Omental fat pad (tissue), 4 donors: Measurements from ENCODE around the gene GGT6. TPM values are rescaled to one million over a fixed set of nuclear protein-coding genes. Genes with fewer than 3 reads are reported as not detected.
"Not testable (repeated sequence)": the region's sequence is repeated elsewhere in the genome, so short reads cannot be mapped to it uniquely, and the experiment has no call there.

ENCODE experiments used
- ATAC-seq: fragments of 150-250 bp; one replicate; pipeline ENCODE4 v1.9.1; 2016; ENCODE audit warnings: mild to moderate bottlenecking, moderate library complexity; ENCODE audit not compliant: low FRiP score
- DNase-seq: peaks from one replicate; pipeline ENCODE4 v3.0.0-alpha.2; 2019; ENCODE audit warnings: low spot score
- total RNA-seq, 4 donors: library from RNA; depleted of rRNA; stranded (reverse); fragments of >200 nt; gene quantifications; one replicate each; pipeline ENCODE4 v1.1.0, GENCODE V29; 2016
- TF ChIP-seq, protein P1 (sequence below), 3 donors: fragments of 450-650 bp; IDR thresholded peaks; one replicate each; pipeline ENCODE4 v1.5.1; 2016 to 2017; ENCODE audit warnings: antibody characterized with exemption in 3 of 3, mild to moderate bottlenecking in 3 of 3, moderate library complexity in 2 of 3

Gene GGT6
- total RNA-seq, 4 donors from 2014 or later, result 0.37 TPM; not detected in 3

DNA sequence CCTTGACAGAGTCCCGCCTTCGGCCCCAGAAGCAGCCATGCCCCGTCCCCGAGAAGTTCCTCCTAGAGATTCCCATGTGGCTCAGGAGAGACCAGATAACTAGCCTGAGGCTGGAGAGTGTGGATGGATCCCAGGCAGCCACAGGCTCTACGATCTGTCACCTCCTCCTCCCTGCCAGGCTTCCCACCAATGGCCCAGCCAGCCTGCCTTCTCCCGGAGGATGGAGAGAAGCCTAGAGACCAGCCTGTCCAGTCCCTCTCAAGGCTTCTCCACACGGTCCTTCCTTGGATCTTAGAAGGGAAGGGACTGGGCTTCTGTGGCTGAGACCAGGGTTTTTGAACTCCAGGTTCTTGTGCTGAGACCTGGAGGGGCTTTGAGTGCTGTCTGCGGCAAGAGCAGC, 22.3 kb upstream of the GGT6 start:
- TF ChIP-seq, protein P1, sequence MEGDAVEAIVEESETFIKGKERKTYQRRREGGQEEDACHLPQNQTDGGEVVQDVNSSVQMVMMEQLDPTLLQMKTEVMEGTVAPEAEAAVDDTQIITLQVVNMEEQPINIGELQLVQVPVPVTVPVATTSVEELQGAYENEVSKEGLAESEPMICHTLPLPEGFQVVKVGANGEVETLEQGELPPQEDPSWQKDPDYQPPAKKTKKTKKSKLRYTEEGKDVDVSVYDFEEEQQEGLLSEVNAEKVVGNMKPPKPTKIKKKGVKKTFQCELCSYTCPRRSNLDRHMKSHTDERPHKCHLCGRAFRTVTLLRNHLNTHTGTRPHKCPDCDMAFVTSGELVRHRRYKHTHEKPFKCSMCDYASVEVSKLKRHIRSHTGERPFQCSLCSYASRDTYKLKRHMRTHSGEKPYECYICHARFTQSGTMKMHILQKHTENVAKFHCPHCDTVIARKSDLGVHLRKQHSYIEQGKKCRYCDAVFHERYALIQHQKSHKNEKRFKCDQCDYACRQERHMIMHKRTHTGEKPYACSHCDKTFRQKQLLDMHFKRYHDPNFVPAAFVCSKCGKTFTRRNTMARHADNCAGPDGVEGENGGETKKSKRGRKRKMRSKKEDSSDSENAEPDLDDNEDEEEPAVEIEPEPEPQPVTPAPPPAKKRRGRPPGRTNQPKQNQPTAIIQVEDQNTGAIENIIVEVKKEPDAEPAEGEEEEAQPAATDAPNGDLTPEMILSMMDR (IDR thresholded peaks at IDR 0.05), result no peak
- ATAC-seq (no peak), DNase-seq (no peak)

DNA sequence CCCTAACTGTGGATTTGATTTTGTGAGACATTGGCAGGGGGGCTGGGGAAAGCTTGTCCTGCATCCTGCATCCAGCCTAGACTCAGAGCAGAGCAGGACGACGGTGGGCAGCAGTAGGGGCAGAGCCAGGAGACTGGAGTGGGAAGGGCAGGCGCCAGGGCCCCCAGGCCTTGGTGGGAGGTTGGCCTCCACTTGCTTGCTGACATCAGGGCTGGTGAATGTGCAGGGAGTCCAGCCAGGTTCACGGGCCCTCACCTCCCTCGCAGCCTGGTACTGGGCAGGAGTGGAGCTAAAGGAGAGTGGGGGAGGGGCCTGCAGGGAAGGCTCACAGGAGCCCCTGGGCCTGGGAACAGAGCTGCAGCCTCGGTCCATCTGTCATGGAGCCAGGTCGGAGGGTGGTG, 21.7 kb upstream of the GGT6 start:
- ATAC-seq (peak; percentile 46), DNase-seq (no peak)
- TF ChIP-seq, protein P1 (IDR thresholded peaks at IDR 0.05), result no peak

DNA sequence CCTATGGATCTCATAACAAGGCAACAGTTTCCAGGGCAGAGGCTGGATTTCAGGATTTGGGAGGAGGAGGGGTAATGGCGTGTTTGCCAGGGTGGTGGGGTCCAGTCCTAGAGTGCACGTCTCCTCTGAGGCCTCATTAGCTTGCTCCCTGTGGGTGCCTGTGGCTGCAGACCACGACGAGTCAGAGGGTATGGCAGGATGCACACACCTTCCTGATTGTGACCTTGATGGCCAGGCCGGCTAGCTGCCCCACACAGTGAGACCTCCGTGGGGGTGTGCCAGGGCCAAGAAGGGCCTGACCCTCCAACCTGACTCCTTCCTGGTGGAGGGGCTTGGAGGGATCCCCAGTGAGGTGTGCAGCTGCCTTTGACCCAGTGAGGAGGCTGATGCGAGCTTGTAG, 19.9 kb upstream of the GGT6 start:
- DNase-seq, result no peak
- TF ChIP-seq, protein P1 (IDR thresholded peaks at IDR 0.05), result no peak
- ATAC-seq, result no peak

DNA sequence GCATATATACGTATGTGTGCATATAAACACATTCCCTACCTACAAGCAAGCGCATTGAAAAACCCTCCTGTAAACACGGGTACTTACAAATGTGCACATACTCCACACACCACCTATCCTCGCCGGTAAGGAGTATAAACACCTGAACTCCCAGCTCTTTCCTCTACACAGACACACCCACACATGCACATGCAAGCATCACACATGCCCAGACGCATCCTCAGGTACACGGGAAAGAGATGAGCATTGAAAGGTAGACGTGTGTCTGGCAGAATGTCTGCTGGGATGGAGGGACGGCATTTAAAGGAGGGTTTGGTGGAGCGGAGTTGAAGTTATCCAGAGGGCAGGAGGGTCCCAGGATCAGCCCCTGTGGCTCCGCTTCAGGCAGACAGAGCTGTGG, 19.3 kb upstream of the GGT6 start:
- ATAC-seq (no peak), DNase-seq (no peak)
- TF ChIP-seq, protein P1 (IDR thresholded peaks at IDR 0.05), result no peak

DNA sequence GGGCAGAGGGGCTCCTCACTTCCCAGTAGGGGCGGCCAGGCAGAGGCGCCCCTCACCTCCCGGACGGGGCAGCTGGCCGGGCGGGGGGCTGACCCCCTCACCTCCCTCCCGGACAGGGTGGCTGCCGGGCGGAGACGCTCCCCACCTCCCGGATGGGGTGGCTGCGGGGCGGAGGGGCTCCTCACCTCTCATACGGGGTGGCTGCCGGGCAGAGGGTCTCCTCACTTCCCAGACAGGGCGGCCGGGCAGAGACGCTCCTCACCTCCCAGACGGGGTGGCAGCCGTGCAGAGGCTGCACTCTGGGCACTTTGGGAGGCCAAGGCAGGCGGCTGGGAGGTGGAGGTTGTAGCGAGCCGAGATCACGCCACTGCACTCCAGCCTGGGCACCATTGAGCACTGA, 18.0 kb upstream of the GGT6 start:
- not testable (repeated sequence) for DNase-seq, ATAC-seq

DNA sequence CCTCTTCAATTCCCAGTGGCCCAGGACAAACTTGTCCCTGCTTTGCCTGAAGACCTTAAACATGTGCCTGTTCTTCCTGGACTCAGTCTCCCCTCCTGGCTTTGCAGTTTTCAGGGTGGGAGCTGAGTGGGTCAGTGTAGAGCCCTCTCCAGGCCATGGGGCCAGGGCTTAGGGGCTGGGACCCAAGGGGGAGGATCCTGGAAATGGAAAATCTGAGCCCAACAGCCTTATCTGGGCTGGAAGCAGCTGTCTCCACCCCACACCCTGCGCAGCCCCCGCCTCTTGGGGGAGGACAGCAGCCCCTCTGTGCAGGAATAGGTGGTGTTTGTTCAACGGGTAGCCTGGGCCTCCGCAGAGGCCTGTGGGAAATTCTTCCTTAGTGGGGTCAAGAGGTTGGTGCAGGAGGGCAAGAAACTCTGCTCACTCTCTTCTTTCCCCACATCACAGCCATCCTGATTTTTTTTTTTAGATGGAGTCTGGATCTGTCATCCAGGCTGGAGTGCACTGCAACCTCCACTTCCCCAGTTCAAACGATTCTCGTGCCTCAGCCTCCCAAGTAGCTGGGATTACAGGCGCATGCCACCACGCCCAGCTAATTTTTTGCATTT, 17.1 kb upstream of the GGT6 start:
- no peak for ATAC-seq
- TF ChIP-seq, protein P1 (IDR thresholded peaks at IDR 0.05), result no peak
- no peak for DNase-seq

DNA sequence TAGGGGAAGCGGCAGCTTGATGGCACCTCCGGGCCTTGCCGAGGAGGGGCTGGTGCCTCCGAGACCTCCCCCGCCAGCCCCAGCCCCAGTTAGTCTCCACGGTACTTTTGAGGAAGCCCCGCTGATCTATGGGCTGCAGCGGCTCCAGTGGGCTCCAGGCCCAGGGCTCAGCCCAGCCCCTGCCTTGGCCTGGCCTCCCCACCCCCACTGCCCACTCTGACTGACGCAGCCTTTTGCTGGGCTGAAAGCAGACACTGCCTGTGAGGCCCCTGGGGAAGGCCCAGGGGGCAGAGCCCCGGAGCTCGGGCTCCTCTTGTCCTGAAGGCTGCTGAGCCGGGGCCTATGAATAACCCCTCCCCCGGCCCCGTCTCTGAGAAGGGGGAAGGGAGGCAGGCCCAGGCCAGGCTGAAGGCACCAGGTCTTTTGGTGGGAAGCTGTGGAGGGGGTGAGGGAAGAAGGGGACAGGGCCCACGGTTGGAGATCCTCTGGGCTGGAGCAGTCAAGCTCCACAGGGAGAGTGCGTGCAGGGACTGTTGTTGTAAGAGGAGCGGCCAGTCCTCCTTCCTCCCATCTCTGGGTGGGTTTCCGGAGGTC, 16.4 kb upstream of the GGT6 start:
- DNase-seq (no peak), ATAC-seq (no peak)
- TF ChIP-seq, protein P1 (IDR thresholded peaks at IDR 0.05), result no peak
